PC-3 (cell line): ENCODE results near the gene SHROOM4.

Source experiments
- CTCF ChIP-seq: fragments of 300-600 bp; sonication (generic); conservative IDR thresholded peaks from 2 replicates; pipeline ENCODE4 v1.5.1; 2017; ENCODE audit warnings: antibody characterized with exemption, low read depth, mild to moderate bottlenecking, low read length
- EZH2 ChIP-seq: fragments of 300-600 bp; sonication (generic); IDR thresholded peaks from one replicate; pipeline ENCODE4 v1.6.1; 2017; ENCODE audit warnings: antibody characterized with exemption, mild to moderate bottlenecking, low read length; ENCODE audit not compliant: unreplicated experiment
- EZH2phosphoT487 ChIP-seq: fragments of 300-600 bp; sonication (generic); IDR thresholded peaks from 2 replicates; pipeline ENCODE4 v1.6.1; 2018; ENCODE audit warnings: mild to moderate bottlenecking, antibody characterized with exemption, low read length, borderline replicate concordance

GRCh38 chrX:50778272-50778671, 35.7 kb downstream of the SHROOM4 start:
- TF ChIP-seq CTCF (no peak), EZH2phosphoT487 (no peak), EZH2 (no peak)
